VCaP (cell line): ENCODE data around the gene ANXA11.
"Not testable (repeated sequence)": the region's sequence is repeated elsewhere in the genome, so short reads cannot be mapped to it uniquely, and the experiment has no call there.

Experiments
- H3K27ac ChIP-seq: fragments of 450-650 bp; 2 replicates; pipeline ENCODE4 v1.5.1; 2017
- CTCF ChIP-seq: fragments of 450-650 bp; conservative IDR thresholded peaks from 2 replicates; pipeline ENCODE4 v1.5.1; 2017; ENCODE audit warnings: mild to moderate bottlenecking, moderate library complexity

The ANXA11 gene

DNA sequence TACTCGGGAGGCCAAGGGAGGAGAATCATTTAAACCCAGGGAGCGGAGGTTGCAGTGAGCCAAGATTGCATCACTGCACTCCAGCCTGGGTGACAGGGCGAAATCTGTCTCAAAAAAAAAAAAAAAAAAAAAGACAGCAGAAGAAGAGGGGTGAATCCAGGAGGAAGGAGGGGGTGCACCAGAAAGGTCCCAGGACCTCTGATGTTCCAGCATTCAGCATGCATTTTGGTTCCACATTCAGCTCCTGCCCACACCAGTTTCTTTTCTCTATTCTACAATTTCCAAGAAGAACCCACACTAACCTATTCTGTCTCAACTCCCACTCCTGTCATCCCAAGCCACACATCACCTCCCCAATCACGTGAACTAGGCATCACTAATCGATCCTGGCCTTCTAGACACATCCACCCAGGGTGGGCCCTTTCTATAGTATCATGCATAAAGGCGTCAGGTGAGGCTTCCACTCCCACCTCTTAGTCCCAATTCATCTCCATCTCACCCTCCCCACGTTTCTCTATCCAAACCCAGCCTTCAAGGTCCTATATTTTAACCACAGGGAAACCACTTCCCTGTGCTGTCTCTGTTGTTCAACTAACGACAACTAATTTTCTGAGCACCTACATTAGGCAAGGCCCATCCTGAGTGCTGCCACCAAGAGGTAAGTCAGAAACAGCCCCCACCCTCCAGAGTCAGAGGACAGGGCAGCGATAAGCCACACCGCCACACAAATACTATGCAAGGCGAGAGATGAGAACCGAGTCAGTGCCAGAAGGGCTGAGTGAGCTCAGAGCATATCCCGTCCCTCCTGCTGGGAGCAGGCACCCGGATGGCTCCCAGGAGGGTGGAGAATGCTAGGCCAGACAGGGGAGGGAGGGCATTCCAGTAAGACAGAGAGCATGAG, 2.2 kb downstream of the ANXA11 start:
- no peak; the same call in 1 of the 2 replicates for TF ChIP-seq CTCF
- peak overlapping the region; percentile 92; the same call in 1 of the 2 replicates for H3K27ac ChIP-seq

DNA sequence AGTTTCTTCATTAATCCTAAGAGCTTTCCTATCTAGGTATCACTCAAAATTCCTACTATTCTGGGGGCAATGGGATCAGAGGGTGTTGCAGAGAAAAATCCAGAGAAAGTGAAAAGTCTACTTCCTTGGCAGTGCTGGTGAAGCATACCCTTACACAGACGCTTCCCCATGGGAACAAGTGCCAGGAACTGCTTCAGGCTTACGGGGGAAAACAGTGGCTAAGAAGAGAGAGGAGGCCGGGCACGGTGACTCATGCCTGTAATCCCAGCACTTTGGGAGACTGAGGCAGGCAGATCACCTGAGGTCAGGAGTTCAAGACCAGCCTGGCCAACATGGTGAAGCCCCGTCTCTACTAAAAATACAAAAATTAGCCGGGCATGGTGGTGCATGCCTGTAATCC, 2.8 kb downstream of the ANXA11 start:
- not testable (repeated sequence) for H3K27ac ChIP-seq

GRCh38 chr10:80201608-80202141, 3.7 kb downstream of the ANXA11 start:
- no peak overlapping the region; the same call in 1 of the 2 replicates for H3K27ac ChIP-seq
- TF ChIP-seq CTCF, result no peak

DNA sequence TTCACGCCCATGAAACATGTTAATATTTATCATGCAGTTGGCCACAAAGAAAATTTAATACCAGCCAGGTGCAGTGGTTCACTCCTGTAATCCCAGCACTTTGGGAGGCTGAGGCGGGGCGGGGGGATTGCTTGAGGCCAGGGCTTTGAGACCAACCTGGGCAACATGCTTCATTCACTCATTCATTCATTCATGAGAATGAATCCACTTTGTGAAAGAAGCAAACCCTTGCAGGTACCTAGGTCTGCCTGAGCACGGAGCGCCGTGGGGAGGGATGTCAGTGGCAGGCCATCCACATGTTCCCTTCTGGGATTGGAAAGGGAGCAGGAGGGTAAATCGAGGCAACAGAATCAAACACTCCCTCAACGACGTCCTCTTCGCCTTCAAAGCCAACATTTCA, 4.7 kb downstream of the ANXA11 start:
- H3K27ac ChIP-seq, result peak overlapping the region; percentile 81
- no peak for TF ChIP-seq CTCF

GRCh38 chr10:80200259-80200658, 5.1 kb downstream of the ANXA11 start:
- peak overlapping the region; percentile 81 for H3K27ac ChIP-seq
- no peak for TF ChIP-seq CTCF

DNA sequence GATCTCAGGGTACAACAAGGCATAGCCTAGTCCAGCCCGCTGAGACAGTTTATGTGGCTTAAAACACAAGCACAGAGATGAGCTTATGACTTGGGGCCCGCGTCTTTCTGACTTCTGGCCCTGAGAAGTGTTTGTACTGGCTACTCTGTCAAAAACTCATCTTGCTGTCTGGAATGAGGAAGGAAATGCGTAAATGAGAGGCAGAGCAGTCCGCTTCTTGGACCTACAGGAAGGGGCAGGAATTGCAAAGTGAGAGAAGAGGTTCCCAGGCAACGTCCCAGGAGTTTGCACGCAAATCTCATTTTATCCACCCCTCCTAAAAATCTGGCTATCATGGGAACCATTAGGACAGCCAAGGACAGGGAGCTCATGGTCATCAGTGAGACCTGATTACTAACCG, 5.5 kb downstream of the ANXA11 start:
- TF ChIP-seq CTCF, result peak; percentile 31
- H3K27ac ChIP-seq, result peak overlapping the region; percentile 81

GRCh38 chr10:80197972-80198916, 7.1 kb downstream of the ANXA11 start:
- H3K27ac ChIP-seq, result peak overlapping the region; percentile 81
- TF ChIP-seq CTCF, result no peak
